HG02610 (cell line): Measurements from ENCODE around the gene HBQ1.
"Not testable (repeated sequence)": the region's sequence is repeated elsewhere in the genome, so short reads cannot be mapped to it uniquely, and the experiment has no call there.

Experiments used
- ATAC-seq: cut with Tn5 transposase; IDR thresholded peaks from one replicate; pipeline ENCODE4 v1.9.1; 2021; ENCODE audit warnings: mild to moderate bottlenecking, moderate library complexity; ENCODE audit not compliant: unreplicated experiment

Gene HBQ1

GRCh38 chr16:160242-160641, 20.0 kb upstream of the HBQ1 start:
- not testable (repeated sequence) for ATAC-seq

GRCh38 chr16:160691-161190, 19.5 kb upstream of the HBQ1 start:
- no peak for ATAC-seq

- no peak for ATAC-seq
These were observed 17.8 kb upstream of the HBQ1 start for GRCh38 chr16:162271-162991.

GRCh38 chr16:163139-163538, 17.1 kb upstream of the HBQ1 start:
- ATAC-seq = not testable (repeated sequence)

- not testable (repeated sequence) for ATAC-seq
These were observed 16.6 kb upstream of the HBQ1 start for GRCh38 chr16:163696-164095.

GRCh38 chr16:164134-164823, 16.0 kb upstream of the HBQ1 start:
- ATAC-seq = not testable (repeated sequence)

- ATAC-seq = no peak
These were observed 15.3 kb upstream of the HBQ1 start for GRCh38 chr16:164827-165538.

- ATAC-seq = no peak
These were observed 14.5 kb upstream of the HBQ1 start, which contains the start of gene HBM for GRCh38 chr16:165539-166374. HBM (plus strand) TSS chr16:165978; CDS start chr16:165998, 20 bp downstream.

GRCh38 chr16:166375-167121, 13.7 kb upstream of the HBQ1 start:
- ATAC-seq = no peak

GRCh38 chr16:167122-167690, 13.1 kb upstream of the HBQ1 start:
- ATAC-seq = no peak

DNA sequence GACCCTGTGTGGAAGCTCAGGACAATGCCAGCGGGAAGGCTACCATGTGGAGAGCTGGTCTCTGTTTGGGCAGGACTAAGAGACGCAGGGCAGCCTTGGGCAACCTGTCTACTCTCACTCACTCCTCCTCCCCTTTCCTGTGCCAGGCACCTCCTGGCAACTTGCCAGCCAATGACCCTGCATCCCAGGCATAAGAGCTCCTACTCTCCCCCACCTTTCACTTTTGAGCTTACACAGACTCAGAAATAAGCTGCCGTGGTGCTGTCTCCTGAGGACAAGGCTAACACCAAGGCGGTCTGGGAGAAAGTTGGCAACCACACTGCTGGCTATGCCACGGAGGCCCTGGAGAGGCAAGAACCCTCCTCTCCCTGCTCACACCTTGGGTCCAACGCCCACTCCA, 11.8 kb upstream of the HBQ1 start:
- ATAC-seq = no peak

GRCh38 chr16:169014-169413, 11.2 kb upstream of the HBQ1 start:
- ATAC-seq = no peak

GRCh38 chr16:170088-170507, 10.2 kb upstream of the HBQ1 start:
- ATAC-seq = not testable (repeated sequence)

DNA sequence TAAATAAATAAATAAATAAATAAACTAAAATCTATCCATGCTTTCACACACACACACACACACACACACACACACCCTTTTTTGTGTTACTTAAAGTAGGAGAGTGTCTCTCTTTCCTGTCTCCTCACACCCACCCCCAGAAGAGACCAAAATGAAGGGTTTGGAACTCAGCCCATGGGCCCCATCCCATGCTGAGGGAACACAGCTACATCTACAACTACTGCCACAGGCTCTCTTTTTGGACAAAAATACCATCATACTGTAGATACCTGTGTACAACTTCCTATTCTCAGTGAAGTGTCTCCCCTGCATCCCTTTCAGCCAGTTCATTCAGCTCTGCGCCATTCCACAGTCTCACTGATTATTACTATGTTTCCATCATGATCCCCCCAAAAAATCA, 9.5 kb upstream of the HBQ1 start:
- no peak for ATAC-seq

DNA sequence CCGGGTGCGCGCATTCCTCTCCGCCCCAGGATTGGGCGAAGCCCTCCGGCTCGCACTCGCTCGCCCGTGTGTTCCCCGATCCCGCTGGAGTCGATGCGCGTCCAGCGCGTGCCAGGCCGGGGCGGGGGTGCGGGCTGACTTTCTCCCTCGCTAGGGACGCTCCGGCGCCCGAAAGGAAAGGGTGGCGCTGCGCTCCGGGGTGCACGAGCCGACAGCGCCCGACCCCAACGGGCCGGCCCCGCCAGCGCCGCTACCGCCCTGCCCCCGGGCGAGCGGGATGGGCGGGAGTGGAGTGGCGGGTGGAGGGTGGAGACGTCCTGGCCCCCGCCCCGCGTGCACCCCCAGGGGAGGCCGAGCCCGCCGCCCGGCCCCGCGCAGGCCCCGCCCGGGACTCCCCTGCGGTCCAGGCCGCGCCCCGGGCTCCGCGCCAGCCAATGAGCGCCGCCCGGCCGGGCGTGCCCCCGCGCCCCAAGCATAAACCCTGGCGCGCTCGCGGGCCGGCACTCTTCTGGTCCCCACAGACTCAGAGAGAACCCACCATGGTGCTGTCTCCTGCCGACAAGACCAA, 7.8 kb upstream of the HBQ1 start, which contains the start of gene HBA2:
TSS of gene HBA2 (plus strand) at position 503 of the 568 bp plus-strand sequence. CDS start at position 540, 37 bp downstream.
- not testable (repeated sequence) for ATAC-seq

- ATAC-seq = not testable (repeated sequence)
These were observed 6.9 kb upstream of the HBQ1 start for GRCh38 chr16:173211-173854.

DNA sequence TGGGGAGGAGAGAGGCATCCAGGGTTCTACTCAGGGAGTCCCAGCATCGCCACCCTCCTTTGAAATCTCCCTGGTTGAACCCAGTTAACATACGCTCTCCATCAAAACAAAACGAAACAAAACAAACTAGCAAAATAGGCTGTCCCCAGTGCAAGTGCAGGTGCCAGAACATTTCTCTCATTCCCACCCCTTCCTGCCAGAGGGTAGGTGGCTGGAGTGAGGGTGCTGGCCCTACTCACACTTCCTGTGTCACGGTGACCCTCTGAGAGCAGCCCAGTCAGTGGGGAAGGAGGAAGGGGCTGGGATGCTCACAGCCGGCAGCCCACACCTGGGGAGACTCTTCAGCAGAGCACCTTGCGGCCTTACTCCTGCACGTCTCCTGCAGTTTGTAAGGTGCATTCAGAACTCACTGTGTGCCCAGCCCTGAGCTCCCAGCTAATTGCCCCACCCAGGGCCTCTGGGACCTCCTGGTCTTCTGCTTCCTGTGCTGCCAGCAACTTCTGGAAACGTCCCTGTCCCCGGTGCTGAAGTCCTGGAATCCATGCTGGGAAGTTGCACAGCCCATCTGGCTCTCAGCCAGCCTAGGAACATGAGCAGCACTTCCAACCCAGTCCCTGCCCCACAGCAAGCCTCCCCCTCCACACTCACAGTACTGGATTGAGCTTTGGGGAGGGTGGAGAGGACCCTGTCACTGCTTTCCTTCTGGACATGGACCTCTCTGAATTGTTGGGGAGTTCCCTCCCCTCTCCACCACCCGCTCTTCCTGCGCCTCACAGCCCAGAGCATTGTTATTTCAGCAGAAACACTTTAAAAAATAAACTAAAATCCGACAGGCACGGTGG, 6.1 kb upstream of the HBQ1 start:
- not testable (repeated sequence) for ATAC-seq
